HEK293T (cell line): Measurements from ENCODE around the gene ITM2B.

ENCODE experiments used
- ARNT ChIP-seq: fragments of 450-650 bp; IDR thresholded peaks from 2 replicates; pipeline ENCODE4 v1.6.1; 2017; ENCODE audit warnings: mild to moderate bottlenecking
- FOXA1 ChIP-seq: fragments of 450-650 bp; IDR thresholded peaks from 2 replicates; pipeline ENCODE4 v1.6.1; 2016; ENCODE audit warnings: mild to moderate bottlenecking
- SP1 ChIP-seq: fragments of 450-650 bp; IDR thresholded peaks from 2 replicates; pipeline ENCODE4 v1.6.1; 2017
- ZNF384 ChIP-seq: fragments of 450-650 bp; IDR thresholded peaks from 2 replicates; pipeline ENCODE4 v1.6.1; 2016

- TF ChIP-seq ARNT (no peak), FOXA1 (no peak), ZNF384 (no peak), SP1 (no peak)
Observed at GRCh38 chr13:48260970-48261369, 28.0 kb downstream of the ITM2B start.
